Vagina (tissue), 2 donors: ENCODE data around the gene KRT38. TPM values are rescaled to one million over a fixed set of nuclear protein-coding genes. Genes with fewer than 3 reads are reported as not detected.

Source experiments
- DNase-seq, 2 donors: peaks; one replicate each; pipeline ENCODE4 v3.0.0-alpha.2; 2017; ENCODE audit errors: extremely low spot score in 2 of 2
- H3K27ac ChIP-seq: fragments of 200-600 bp; sonication (generic); one replicate; pipeline ENCODE4 v1.5.1; 2019
- H3K27me3 ChIP-seq: fragments of 200-600 bp; sonication (generic); one replicate; pipeline ENCODE4 v1.5.1; 2019
- H3K36me3 ChIP-seq, 2 donors: fragments of 200-600 bp; sonication (generic); one replicate each; pipeline ENCODE4 v1.5.1; 2017 to 2019
- H3K4me1 ChIP-seq: fragments of 200-600 bp; sonication (generic); one replicate; pipeline ENCODE4 v1.5.1; 2019
- H3K4me3 ChIP-seq, 2 donors: fragments of 200-600 bp; sonication (generic); 1 replicate in 1 of 2; 2 replicates in 1 of 2; pipeline ENCODE4 v1.5.1; 2016 to 2019
- H3K9me3 ChIP-seq: fragments of 200-600 bp; sonication (generic); one replicate; pipeline ENCODE4 v1.5.1; 2019
- CTCF ChIP-seq, 3 experiments: fragments of 450-650 bp in 2 of 3; fragments of 200-600 bp in 1 of 3; sonication (generic) in 1 of 3; IDR thresholded peaks; one replicate each; pipeline ENCODE4 v1.5.1; 2017 to 2019; ENCODE audit warnings: antibody characterized with exemption in 3 of 3, mild to moderate bottlenecking in 2 of 3, moderate library complexity in 2 of 3
- POLR2A ChIP-seq, 2 donors: fragments of 450-650 bp; IDR thresholded peaks; one replicate each; pipeline ENCODE4 v1.6.1; 2017; ENCODE audit warnings: antibody characterized with exemption in 2 of 2, mild to moderate bottlenecking in 2 of 2, moderate library complexity in 2 of 2
- POLR2AphosphoS5 ChIP-seq, 2 donors: sonication (generic); formaldehyde crosslinking; IDR thresholded peaks; one replicate each; pipeline ENCODE4 v1.9.0; 2017; ENCODE audit warnings: antibody characterized with exemption in 2 of 2, mild to moderate bottlenecking in 2 of 2, low read depth in 1 of 2; ENCODE audit not compliant: insufficient read depth in 1 of 2
- intact Hi-C: fragments of 100-400 bp; cut with DNase I; formaldehyde crosslinking; loops from one replicate; pipeline ENCODE4 v1.15.1; 2023
- total RNA-seq: library from RNA; depleted of rRNA; stranded (reverse); fragments of >200 nt; gene quantifications from one replicate; pipeline ENCODE4 v1.2.3, GENCODE V29; 2016

Gene KRT38
- total RNA-seq, 1 donor from 2014 or later = not detected

- no peak for DNase-seq
- Histone ChIP-seq H3K27me3 (no peaks in the 10 kb centered on the region), H3K9me3 (no peaks in the 10 kb centered on the region), H3K4me1 (peaks cover 36% of the 10 kb centered on the region), H3K4me3 (no peak overlapping the region), H3K27ac (no peak overlapping the region), H3K36me3 (no peaks in the 10 kb centered on the region)
- TF ChIP-seq CTCF (IDR thresholded peaks at IDR 0.05) (no peak), POLR2AphosphoS5 (IDR thresholded peaks at IDR 0.05; ENCODE audit: insufficient read depth in 1 of 2, low read depth in 1 of 2) (no peak)
- intact Hi-C loops = no loop called here
These were observed 27.6 kb upstream of the KRT38 start for GRCh38 chr17:41468346-41468745.

GRCh38 chr17:41467561-41467960 is 26.8 kb upstream of the KRT38 start:
- Histone ChIP-seq H3K4me3 (no peak overlapping the region), H3K27me3 (no peaks in the 10 kb centered on the region), H3K36me3 (no peaks in the 10 kb centered on the region), H3K9me3 (no peaks in the 10 kb centered on the region), H3K4me1 (peaks cover 36% of the 10 kb centered on the region), H3K27ac (no peak overlapping the region)
- TF ChIP-seq CTCF (IDR thresholded peaks at IDR 0.05) = no peak
- no peak for TF ChIP-seq POLR2A (IDR thresholded peaks at IDR 0.05)
- no peak for TF ChIP-seq POLR2AphosphoS5 (IDR thresholded peaks at IDR 0.05; ENCODE audit: insufficient read depth in 1 of 2, low read depth in 1 of 2)
- DNase-seq = no peak
- intact Hi-C loops = no loop called here

GRCh38 chr17:41466988-41467387 is 26.2 kb upstream of the KRT38 start, which contains the start of gene KRT32:
TSS of gene KRT32 (minus strand) at chr17:41467386. CDS start at chr17:41467325, 61 bp downstream.
- TF ChIP-seq CTCF (IDR thresholded peaks at IDR 0.05) (no peak), POLR2A (IDR thresholded peaks at IDR 0.05) (no peak), POLR2AphosphoS5 (IDR thresholded peaks at IDR 0.05; ENCODE audit: insufficient read depth in 1 of 2, low read depth in 1 of 2) (no peak)
- Histone ChIP-seq H3K36me3 (no peaks in the 10 kb centered on the region), H3K4me1 (peaks cover 36% of the 10 kb centered on the region), H3K9me3 (no peaks in the 10 kb centered on the region), H3K27ac (no peak within 1 kb of the TSS), H3K4me3 (no peak within 1 kb of the TSS), H3K27me3 (no peaks in the 10 kb centered on the region)
- intact Hi-C loops = no loop called here
- no peak for DNase-seq

- DNase-seq = no peak
- no peak overlapping the region for H3K4me3 ChIP-seq
- TF ChIP-seq POLR2AphosphoS5 (IDR thresholded peaks at IDR 0.05; ENCODE audit: insufficient read depth in 1 of 2, low read depth in 1 of 2) = peak in 1 of 2 donors; percentile 81
- no peak for TF ChIP-seq POLR2A (IDR thresholded peaks at IDR 0.05)
- no peak overlapping the region for H3K27ac ChIP-seq
- H3K36me3 ChIP-seq = no peaks in the 10 kb centered on the region
- intact Hi-C loops = no loop called here
- H3K9me3 ChIP-seq = no peaks in the 10 kb centered on the region
- peaks cover 36% of the 10 kb centered on the region for H3K4me1 ChIP-seq
- no peaks in the 10 kb centered on the region for H3K27me3 ChIP-seq
These were observed 23.9 kb upstream of the KRT38 start for GRCh38 chr17:41464682-41465081.

- H3K27ac ChIP-seq = no peak overlapping the region
- peaks cover 36% of the 10 kb centered on the region for H3K4me1 ChIP-seq
- intact Hi-C loops = no loop called here
- no peaks in the 10 kb centered on the region for H3K27me3 ChIP-seq
- H3K9me3 ChIP-seq = no peaks in the 10 kb centered on the region
- TF ChIP-seq CTCF (IDR thresholded peaks at IDR 0.05) (no peak), POLR2AphosphoS5 (IDR thresholded peaks at IDR 0.05; ENCODE audit: insufficient read depth in 1 of 2, low read depth in 1 of 2) (no peak), POLR2A (IDR thresholded peaks at IDR 0.05) (no peak)
- DNase-seq = no peak
- H3K36me3 ChIP-seq = no peaks in the 10 kb centered on the region
- H3K4me3 ChIP-seq = no peak overlapping the region
These were observed 23.4 kb upstream of the KRT38 start for GRCh38 chr17:41464173-41464572.
